ENCODE data around the gene FBLIM1.

Gene FBLIM1

GRCh38 chr1:15761366-15762128 is 3.0 kb downstream of the FBLIM1 start:
- H3K9me3 Mint-ChIP-seq = no peaks in the 10 kb centered on the region
- H3K27me3 Mint-ChIP-seq = peaks cover 61 to 70% of the 10 kb centered on the region in 2 donors
- DNase-seq (no peak), ATAC-seq (replicated peaks) (no peak)
- H3K4me1 Mint-ChIP-seq = peaks cover 6 to 26% of the 10 kb centered on the region in 2 donors
- H3K4me3 Mint-ChIP-seq = no peak overlapping the region
- H3K27ac Mint-ChIP-seq = no peak overlapping the region
- no peaks in the 10 kb centered on the region for H3K36me3 Mint-ChIP-seq

GRCh38 chr1:15762546-15762945 is 4.0 kb downstream of the FBLIM1 start:
- H3K4me3 Mint-ChIP-seq = no peak overlapping the region
- DNase-seq (no peak), ATAC-seq (replicated peaks) (no peak)
- H3K27me3 Mint-ChIP-seq = peaks cover 55 to 60% of the 10 kb centered on the region in 2 donors
- no peaks in the 10 kb centered on the region for H3K9me3 Mint-ChIP-seq
- H3K4me1 Mint-ChIP-seq = peaks cover 3 to 16% of the 10 kb centered on the region in 2 donors
- no peaks in the 10 kb centered on the region for H3K36me3 Mint-ChIP-seq
- H3K27ac Mint-ChIP-seq = no peak overlapping the region

DNA sequence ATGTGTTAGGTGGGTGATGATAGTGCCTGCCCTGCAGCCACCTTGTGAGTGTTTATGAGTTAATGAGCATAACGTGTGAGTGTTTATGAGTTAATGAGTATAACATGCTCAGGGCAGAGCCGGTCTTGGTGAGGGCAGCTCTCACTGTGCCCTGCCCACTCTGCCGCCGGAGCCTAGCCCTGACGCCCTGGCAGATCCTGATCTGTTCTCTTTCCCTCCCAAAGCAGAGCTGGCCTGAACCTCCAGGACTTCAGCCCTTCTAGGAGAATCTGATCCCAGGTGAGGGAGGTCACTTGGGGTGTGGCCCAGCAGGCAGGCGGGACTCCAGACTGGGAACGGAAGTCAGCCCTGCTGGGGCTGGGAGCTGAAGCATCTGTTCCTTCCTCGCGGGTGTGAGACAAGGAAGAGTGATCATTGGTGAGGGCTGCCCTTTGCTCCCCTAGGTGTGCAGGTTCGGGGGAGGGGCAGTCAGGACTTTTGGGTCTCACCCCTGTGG is 5.7 kb downstream of the FBLIM1 start:
- ATAC-seq (replicated peaks) = no peak
- Mint-ChIP-seq H3K36me3 (no peaks in the 10 kb centered on the region), H3K27me3 (peaks cover 54 to 56% of the 10 kb centered on the region in 2 donors), H3K9me3 (no peaks in the 10 kb centered on the region), H3K4me1 (peaks cover 0 to 8% of the 10 kb centered on the region in 2 donors), H3K27ac (no peak overlapping the region), H3K4me3 (no peak overlapping the region)
- DNase-seq = no peak

- H3K4me3 Mint-ChIP-seq = no peak overlapping the region
- no peak for ATAC-seq (replicated peaks)
- peaks cover 49 to 51% of the 10 kb centered on the region in 2 donors for H3K27me3 Mint-ChIP-seq
- H3K9me3 Mint-ChIP-seq = no peaks in the 10 kb centered on the region
- no peaks in the 10 kb centered on the region for H3K36me3 Mint-ChIP-seq
- no peak overlapping the region for H3K27ac Mint-ChIP-seq
- peaks cover 0 to 4% of the 10 kb centered on the region in 2 donors for H3K4me1 Mint-ChIP-seq
- DNase-seq = no peak
Measured at GRCh38 chr1:15764890-15765289, 6.3 kb downstream of the FBLIM1 start.

DNA sequence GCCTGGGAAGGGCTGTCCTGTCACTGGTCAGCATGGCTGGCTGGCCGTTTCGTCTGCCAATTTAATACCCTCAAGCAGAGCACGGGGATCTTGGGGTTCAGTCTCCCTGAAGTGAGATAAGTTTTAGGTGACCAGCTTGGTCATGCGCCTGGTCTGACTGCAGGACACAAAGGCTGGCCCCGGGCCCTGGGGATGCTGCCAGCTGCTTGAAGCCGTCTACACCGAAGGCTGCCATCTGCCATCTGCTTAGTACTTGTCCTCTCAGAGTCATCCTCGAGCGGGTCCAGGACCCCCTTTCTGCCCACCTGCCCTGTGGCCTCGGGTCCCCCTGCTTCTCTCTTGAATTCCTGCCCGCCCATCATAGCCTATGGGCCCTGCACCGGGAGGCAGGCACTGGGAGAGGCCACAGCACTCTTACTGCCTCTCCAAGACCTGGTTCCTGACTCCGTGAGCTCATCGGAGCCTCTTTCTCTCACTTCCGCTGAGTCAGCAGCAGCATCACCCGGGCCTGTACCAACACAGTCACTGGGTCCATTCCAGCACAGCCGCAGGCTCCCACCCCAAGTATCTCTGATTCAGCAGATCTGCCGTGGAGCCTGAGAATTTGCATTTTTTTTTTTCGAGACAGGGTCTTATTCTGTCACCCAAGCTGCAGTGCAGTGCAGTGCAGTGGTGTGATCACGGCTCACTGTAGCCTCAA is 7.0 kb downstream of the FBLIM1 start:
- ATAC-seq (replicated peaks) (no peak), DNase-seq (no peak)

DNA sequence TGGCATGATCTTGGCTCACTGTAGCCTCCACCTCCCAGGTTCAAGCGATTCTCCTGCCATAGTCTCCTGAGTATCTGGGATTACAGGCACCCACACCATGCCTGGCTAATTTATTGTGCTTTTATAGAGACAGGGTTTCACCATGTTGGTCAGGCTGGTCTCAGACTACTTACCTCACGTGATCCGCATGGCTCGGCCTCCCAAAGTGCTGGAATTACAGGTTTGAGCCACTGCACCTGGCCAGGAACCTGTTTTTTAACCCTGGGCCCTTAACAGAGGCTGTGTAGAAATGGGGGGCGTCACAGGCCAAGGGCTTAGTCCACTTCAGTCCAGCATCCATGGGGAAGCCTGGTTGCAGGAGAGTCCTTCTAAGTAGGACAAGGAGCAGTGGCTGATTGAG is 9.3 kb downstream of the FBLIM1 start:
- no peaks in the 10 kb centered on the region for H3K9me3 Mint-ChIP-seq
- ATAC-seq (replicated peaks) (no peak), DNase-seq (no peak)
- H3K4me1 Mint-ChIP-seq = no peaks in the 10 kb centered on the region
- H3K36me3 Mint-ChIP-seq = no peaks in the 10 kb centered on the region
- peaks cover 43 to 44% of the 10 kb centered on the region in 2 donors for H3K27me3 Mint-ChIP-seq
- H3K4me3 Mint-ChIP-seq = no peak overlapping the region
- H3K27ac Mint-ChIP-seq = no peak overlapping the region

More for the DNA sequence above, 7.0 kb downstream of the FBLIM1 start:
- no peaks in the 10 kb centered on the region for H3K36me3 Mint-ChIP-seq
- no peak overlapping the region for H3K4me3 Mint-ChIP-seq
- H3K9me3 Mint-ChIP-seq = no peaks in the 10 kb centered on the region
- H3K27ac Mint-ChIP-seq = no peak overlapping the region
- H3K4me1 Mint-ChIP-seq = peaks cover 0 to 2% of the 10 kb centered on the region in 2 donors
- H3K27me3 Mint-ChIP-seq = peaks cover 47 to 49% of the 10 kb centered on the region in 2 donors

DNA sequence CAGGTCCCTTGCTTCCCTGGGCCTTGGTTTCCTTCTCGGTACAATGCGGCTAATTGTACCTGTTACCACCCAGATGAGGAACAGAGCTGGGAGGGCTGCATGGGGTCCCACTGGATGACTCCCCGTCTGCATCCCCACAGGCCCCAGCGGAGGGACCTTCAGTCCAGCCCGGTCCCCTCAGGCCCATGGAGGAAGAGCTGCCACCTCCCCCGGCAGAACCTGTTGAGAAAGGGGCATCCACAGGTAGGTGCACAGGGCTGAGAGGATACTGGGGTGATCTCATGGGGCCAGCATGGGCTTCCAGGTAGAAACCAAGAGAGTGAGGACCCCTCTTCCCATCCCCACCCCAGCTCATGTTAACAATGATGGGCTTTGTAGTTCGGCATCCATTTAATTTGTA is 9.8 kb downstream of the FBLIM1 start:
- DNase-seq (no peak), ATAC-seq (replicated peaks) (no peak)
- Mint-ChIP-seq H3K9me3 (no peaks in the 10 kb centered on the region), H3K27ac (no peak overlapping the region), H3K4me1 (no peaks in the 10 kb centered on the region), H3K36me3 (no peaks in the 10 kb centered on the region), H3K27me3 (peaks cover 43 to 44% of the 10 kb centered on the region in 2 donors), H3K4me3 (no peak overlapping the region)

- no peak overlapping the region for H3K27ac Mint-ChIP-seq
- H3K9me3 Mint-ChIP-seq = no peaks in the 10 kb centered on the region
- ATAC-seq (replicated peaks) (no peak), DNase-seq (no peak)
- no peaks in the 10 kb centered on the region for H3K36me3 Mint-ChIP-seq
- no peaks in the 10 kb centered on the region for H3K4me1 Mint-ChIP-seq
- H3K27me3 Mint-ChIP-seq = peaks cover 25 to 28% of the 10 kb centered on the region in 2 donors
- no peak overlapping the region for H3K4me3 Mint-ChIP-seq
Measured at GRCh38 chr1:15770313-15770962, 11.8 kb downstream of the FBLIM1 start.

GRCh38 chr1:15771836-15772515 is 13.4 kb downstream of the FBLIM1 start:
- Mint-ChIP-seq H3K9me3 (no peaks in the 10 kb centered on the region), H3K4me3 (no peak overlapping the region), H3K4me1 (no peaks in the 10 kb centered on the region), H3K36me3 (no peaks in the 10 kb centered on the region), H3K27me3 (peaks cover 20 to 24% of the 10 kb centered on the region in 2 donors), H3K27ac (no peak overlapping the region)
- ATAC-seq (replicated peaks) (no peak), DNase-seq (no peak)

- Mint-ChIP-seq H3K4me3 (no peak overlapping the region), H3K27me3 (peaks cover 23 to 42% of the 10 kb centered on the region in 2 donors), H3K36me3 (no peaks in the 10 kb centered on the region), H3K4me1 (no peaks in the 10 kb centered on the region), H3K27ac (peak overlapping the region; percentile 47), H3K9me3 (no peaks in the 10 kb centered on the region)
- ATAC-seq (replicated peaks) = no peak
- no peak for DNase-seq
Measured at GRCh38 chr1:15775706-15776105, 17.1 kb downstream of the FBLIM1 start.

- Mint-ChIP-seq H3K36me3 (no peaks in the 10 kb centered on the region), H3K9me3 (no peaks in the 10 kb centered on the region), H3K27ac (no peak overlapping the region), H3K27me3 (peaks cover 10 to 30% of the 10 kb centered on the region in 2 donors), H3K4me1 (no peaks in the 10 kb centered on the region), H3K4me3 (no peak overlapping the region)
- DNase-seq (no peak), ATAC-seq (replicated peaks) (no peak)
Measured at GRCh38 chr1:15777909-15778707, 19.5 kb downstream of the FBLIM1 start.

DNA sequence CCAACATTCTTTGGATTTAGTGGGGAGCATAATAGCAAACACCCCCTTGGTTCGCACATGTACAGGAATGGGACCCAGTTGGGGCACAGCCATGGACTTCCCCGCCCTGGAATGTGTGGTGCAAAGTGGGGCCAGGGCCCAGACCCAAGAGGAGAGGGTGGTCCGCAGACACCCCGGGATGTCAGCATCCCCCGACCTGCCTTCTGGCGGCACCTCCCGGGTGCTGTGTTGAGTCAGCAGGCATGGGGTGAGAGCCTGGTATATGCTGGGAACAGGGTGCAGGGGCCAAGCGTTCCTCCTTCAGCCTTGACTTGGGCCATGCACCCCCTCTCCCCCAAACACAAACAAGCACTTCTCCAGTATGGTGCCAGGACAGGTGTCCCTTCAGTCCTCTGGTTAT is 27.1 kb downstream of the FBLIM1 start:
- DNase-seq = no peak
- Mint-ChIP-seq H3K36me3 (no peaks in the 10 kb centered on the region), H3K27me3 (peaks cover 13 to 36% of the 10 kb centered on the region in 2 donors), H3K9me3 (no peaks in the 10 kb centered on the region), H3K27ac (no peak overlapping the region), H3K4me3 (no peak overlapping the region), H3K4me1 (peaks cover 0 to 4% of the 10 kb centered on the region in 2 donors)
- ATAC-seq (replicated peaks) = no peak

DNA sequence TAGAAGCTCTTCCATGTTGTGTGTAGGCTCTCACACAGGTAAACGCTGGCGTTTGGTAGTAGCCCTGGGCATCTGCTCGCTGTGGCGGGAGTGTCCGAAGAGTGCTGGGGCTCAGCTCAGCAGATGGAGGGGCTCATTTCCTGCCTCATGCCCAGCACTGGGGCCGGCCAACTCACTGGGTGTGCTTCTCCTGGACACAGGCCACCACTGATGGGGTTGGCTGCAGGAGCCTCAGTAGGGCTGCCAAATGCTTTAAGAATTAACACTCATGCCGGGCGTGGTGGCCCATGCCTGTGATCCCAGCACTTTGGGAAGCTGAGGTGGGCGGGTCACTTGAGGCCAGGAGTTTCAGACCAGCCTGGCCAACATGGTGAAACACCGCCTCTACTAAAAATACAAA is 28.0 kb downstream of the FBLIM1 start:
- no peak overlapping the region for H3K27ac Mint-ChIP-seq

More for the DNA sequence above, 28.0 kb downstream of the FBLIM1 start:
- no peak overlapping the region for H3K4me3 Mint-ChIP-seq
- peaks cover 16 to 35% of the 10 kb centered on the region in 2 donors for H3K27me3 Mint-ChIP-seq
- no peak for DNase-seq
- no peak for ATAC-seq (replicated peaks)
- peaks cover 0 to 4% of the 10 kb centered on the region in 2 donors for H3K4me1 Mint-ChIP-seq
- H3K36me3 Mint-ChIP-seq = no peaks in the 10 kb centered on the region
- H3K9me3 Mint-ChIP-seq = no peaks in the 10 kb centered on the region
